ENCODE results near the gene DENND6A. TPM values are rescaled to one million over a fixed set of nuclear protein-coding genes. Genes with fewer than 3 reads are reported as not detected.

DENND6A gene
- total RNA-seq, 1 donor from 2014 or later: 35.4 TPM

Small RNAs within 50 kb of the gene (small RNA-seq; reads per million reads assigned to genes)
- gene RNU6ATAC26P: not detected

Other genes with a start within 250 kb of the DENND6A start
- 0.02 and 0.03 TPM in 2 replicates for gene DNAH12, start 148.7 kb downstream of the DENND6A start, total RNA-seq (ENCODE audit: low replicate concordance)
- gene PDE12, start 136.8 kb downstream of the DENND6A start, total RNA-seq (ENCODE audit: low replicate concordance): 8.6 and 11.3 TPM in 2 replicates
- gene ARF4, start 95.7 kb downstream of the DENND6A start, total RNA-seq (ENCODE audit: low replicate concordance): 102 and 138 TPM in 2 replicates
- gene SLMAP, start 63.2 kb upstream of the DENND6A start, total RNA-seq (ENCODE audit: low replicate concordance): 36.4 and 59.4 TPM in 2 replicates

All from neural progenitor cell (in vitro differentiated cells).